Measurements from ENCODE around the gene BID.

The BID gene

GRCh38 chr22:17796695-17797094 lies 22.4 kb upstream of the BID start:
- Histone ChIP-seq H3K79me2 (ENCODE audit: insufficient read depth, low read length) (no peaks in the 10 kb centered on the region), H3K4me1 (ENCODE audit: insufficient read depth, low read length) (peaks cover 20% of the 10 kb centered on the region), H2AFZ (ENCODE audit: low read depth, low read length) (no peak overlapping the region), H3K27ac (ENCODE audit: low read length) (no peak overlapping the region), H3K9ac (ENCODE audit: low read depth, low read length) (no peak overlapping the region), H3K36me3 (ENCODE audit: insufficient read depth, low read length) (peaks cover 4% of the 10 kb centered on the region; the same call in 1 of the 2 replicates), H3K27me3 (ENCODE audit: insufficient read depth, low read length, poor library complexity) (no peaks in the 10 kb centered on the region), H3K9me3 (ENCODE audit: insufficient read depth, low read length, severe bottlenecking) (no peaks in the 10 kb centered on the region), H4K20me1 (ENCODE audit: insufficient read depth, low read length) (0 out of 2 replicates have a peak, but pooled peaks cover 7% of the 10 kb centered on the region), H3K4me2 (ENCODE audit: insufficient read depth, low read length) (no peak overlapping the region), H3K4me3 (ENCODE audit: low read depth in 1 of 2, low read length in 2 of 2) (no peak overlapping the region)
- TF ChIP-seq EZH2 (IDR thresholded peaks at IDR 0.05; ENCODE audit: borderline replicate concordance, low read depth, low read length, severe bottlenecking) (no peak), CTCF (IDR thresholded peaks at IDR 0.05; ENCODE audit: borderline replicate concordance, extremely low read depth, low read length, poor library complexity, severe bottlenecking) (no peak)
- no peak for DNase-seq
- ATAC-seq (ENCODE audit: insufficient read depth, low read depth) = no peak

GRCh38 chr22:17795661-17796548 lies 21.6 kb upstream of the BID start:
- TF ChIP-seq EZH2 (IDR thresholded peaks at IDR 0.05; ENCODE audit: borderline replicate concordance, low read depth, low read length, severe bottlenecking) (no peak), CTCF (IDR thresholded peaks at IDR 0.05; ENCODE audit: borderline replicate concordance, extremely low read depth, low read length, poor library complexity, severe bottlenecking) (no peak)
- H3K9ac ChIP-seq (ENCODE audit: low read depth, low read length) = no peak overlapping the region
- H3K4me2 ChIP-seq (ENCODE audit: insufficient read depth, low read length) = no peak overlapping the region
- ATAC-seq (ENCODE audit: insufficient read depth, low read depth) (no peak), DNase-seq (no peak)
- no peaks in the 10 kb centered on the region for H3K27me3 ChIP-seq (ENCODE audit: insufficient read depth, low read length, poor library complexity)
- no peaks in the 10 kb centered on the region for H3K79me2 ChIP-seq (ENCODE audit: insufficient read depth, low read length)
- H3K27ac ChIP-seq (ENCODE audit: low read length) = no peak overlapping the region
- 0 out of 2 replicates have a peak, but pooled peaks cover 7% of the 10 kb centered on the region for H4K20me1 ChIP-seq (ENCODE audit: insufficient read depth, low read length)
- H3K4me3 ChIP-seq (ENCODE audit: low read depth in 1 of 2, low read length in 2 of 2) = no peak overlapping the region
- H3K36me3 ChIP-seq (ENCODE audit: insufficient read depth, low read length) = peaks cover 4% of the 10 kb centered on the region
- H3K4me1 ChIP-seq (ENCODE audit: insufficient read depth, low read length) = peaks cover 20% of the 10 kb centered on the region
- no peak overlapping the region for H2AFZ ChIP-seq (ENCODE audit: low read depth, low read length)
- H3K9me3 ChIP-seq (ENCODE audit: insufficient read depth, low read length, severe bottlenecking) = no peaks in the 10 kb centered on the region

- H4K20me1 ChIP-seq (ENCODE audit: insufficient read depth, low read length) = 0 out of 2 replicates have a peak, but pooled peaks cover 7% of the 10 kb centered on the region
- DNase-seq (no peak), ATAC-seq (ENCODE audit: insufficient read depth, low read depth) (no peak)
- TF ChIP-seq CTCF (IDR thresholded peaks at IDR 0.05; ENCODE audit: borderline replicate concordance, extremely low read depth, low read length, poor library complexity, severe bottlenecking) = no peak
- no peak for TF ChIP-seq EZH2 (IDR thresholded peaks at IDR 0.05; ENCODE audit: borderline replicate concordance, low read depth, low read length, severe bottlenecking)
- H3K27ac ChIP-seq (ENCODE audit: low read length) = no peak overlapping the region
- H3K79me2 ChIP-seq (ENCODE audit: insufficient read depth, low read length) = no peaks in the 10 kb centered on the region
- no peaks in the 10 kb centered on the region for H3K27me3 ChIP-seq (ENCODE audit: insufficient read depth, low read length, poor library complexity)
- no peak overlapping the region for H2AFZ ChIP-seq (ENCODE audit: low read depth, low read length)
- no peaks in the 10 kb centered on the region for H3K9me3 ChIP-seq (ENCODE audit: insufficient read depth, low read length, severe bottlenecking)
- H3K9ac ChIP-seq (ENCODE audit: low read depth, low read length) = no peak overlapping the region
- H3K36me3 ChIP-seq (ENCODE audit: insufficient read depth, low read length) = peaks cover 13% of the 10 kb centered on the region
- H3K4me2 ChIP-seq (ENCODE audit: insufficient read depth, low read length) = no peak overlapping the region
- H3K4me3 ChIP-seq (ENCODE audit: low read depth in 1 of 2, low read length in 2 of 2) = no peak overlapping the region
- peaks cover 20% of the 10 kb centered on the region for H3K4me1 ChIP-seq (ENCODE audit: insufficient read depth, low read length)
These were observed 20.7 kb upstream of the BID start for GRCh38 chr22:17794726-17795542.
